Amniotic epithelial cell (primary cell): ENCODE results near the gene RPL5.

Experiments
- DNase-seq: peaks from one replicate; pipeline ENCODE4 v3.0.0-alpha.2; 2010; ENCODE audit warnings: low read depth

RPL5 gene

GRCh38 chr1:92820024-92820423, 11.8 kb upstream of the RPL5 start:
- DNase-seq: no peak

- DNase-seq: no peak
Observed at GRCh38 chr1:92820551-92820950, 11.3 kb upstream of the RPL5 start.

- peak; percentile 66 for DNase-seq
Observed at GRCh38 chr1:92822879-92823278, 9.0 kb upstream of the RPL5 start.

- DNase-seq: no peak
Observed at GRCh38 chr1:92826792-92827191, 5.0 kb upstream of the RPL5 start.

- no peak for DNase-seq
Observed at GRCh38 chr1:92831368-92831761, 475 bp upstream of the RPL5 start.

- DNase-seq: no peak
Observed at GRCh38 chr1:92832537-92833114, 786 bp downstream of the RPL5 start.

- DNase-seq: no peak
Observed at GRCh38 chr1:92833840-92834239, 2.0 kb downstream of the RPL5 start.

GRCh38 chr1:92834617-92835016, 2.8 kb downstream of the RPL5 start:
- DNase-seq: no peak

- no peak for DNase-seq
Observed at GRCh38 chr1:92837062-92837461, 5.2 kb downstream of the RPL5 start.

- DNase-seq: no peak
Observed at GRCh38 chr1:92838519-92838918, 6.7 kb downstream of the RPL5 start.

GRCh38 chr1:92839442-92839841, 7.6 kb downstream of the RPL5 start:
- DNase-seq: peak; percentile 47

- DNase-seq: no peak
Observed at GRCh38 chr1:92840600-92840999, 8.8 kb downstream of the RPL5 start.

GRCh38 chr1:92842082-92843045, 10.5 kb downstream of the RPL5 start:
- no peak for DNase-seq

GRCh38 chr1:92843046-92843423, 11.2 kb downstream of the RPL5 start:
- no peak for DNase-seq

- DNase-seq: no peak
Observed at GRCh38 chr1:92843429-92844352, 11.9 kb downstream of the RPL5 start.

- DNase-seq: no peak
Observed at GRCh38 chr1:92844439-92844838, 12.6 kb downstream of the RPL5 start.

GRCh38 chr1:92845908-92846307, 14.1 kb downstream of the RPL5 start:
- no peak for DNase-seq

- DNase-seq: no peak
Observed at GRCh38 chr1:92848201-92848600, 16.4 kb downstream of the RPL5 start.

GRCh38 chr1:92850019-92850418, 18.2 kb downstream of the RPL5 start:
- no peak for DNase-seq

GRCh38 chr1:92851729-92852128, 19.9 kb downstream of the RPL5 start:
- peak; percentile 55 for DNase-seq

GRCh38 chr1:92853299-92853698, 21.5 kb downstream of the RPL5 start:
- no peak for DNase-seq

GRCh38 chr1:92854101-92854785, 22.4 kb downstream of the RPL5 start:
- DNase-seq: no peak
